Esophagus squamous epithelium (tissue), 5 donors: ENCODE data around the gene MAGIX. TPM values are rescaled to one million over a fixed set of nuclear protein-coding genes. Genes with fewer than 3 reads are reported as not detected.

ENCODE experiments used
- DNase-seq: peaks from one replicate; lab custom pipeline; 2025; lab: John Stamatoyannopoulos, UW
- H3K27ac ChIP-seq, 4 donors: fragments of 200-600 bp; sonication (generic); one replicate each; pipeline ENCODE4 v1.5.1; 2016 to 2019; ENCODE audit warnings: mild to moderate bottlenecking in 1 of 4
- H3K27me3 ChIP-seq, 4 donors: fragments of 200-600 bp; sonication (generic); 1 replicate in 3 of 4; 2 replicates in 1 of 4; pipeline versions ENCODE4 v1.5.1 to v1.6.0; 2017 to 2021; ENCODE audit warnings: antibody characterized with exemption in 1 of 4
- H3K36me3 ChIP-seq, 3 donors: fragments of 200-600 bp; sonication (generic); one replicate each; pipeline ENCODE4 v1.5.1; 2016 to 2019
- H3K4me1 ChIP-seq, 3 donors: fragments of 200-600 bp; sonication (generic); one replicate each; pipeline ENCODE4 v1.5.1; 2017 to 2019
- H3K4me3 ChIP-seq, 4 donors: fragments of 200-600 bp; sonication (generic); 1 replicate in 3 of 4; 2 replicates in 1 of 4; pipeline ENCODE4 v1.5.1; 2016 to 2019; ENCODE audit warnings: mild to moderate bottlenecking in 2 of 4, moderate library complexity in 1 of 4
- H3K9me3 ChIP-seq, 3 donors: fragments of 200-600 bp; sonication (generic); one replicate each; pipeline ENCODE4 v1.5.1; 2016 to 2019
- CTCF ChIP-seq, 6 experiments: fragments of 450-650 bp in 4 of 6; fragments of 200-600 bp in 2 of 6; sonication (generic) in 2 of 6; IDR thresholded peaks; one replicate each; pipeline ENCODE4 v1.5.1; 2016 to 2019; ENCODE audit warnings: antibody characterized with exemption in 6 of 6, mild to moderate bottlenecking in 4 of 6, moderate library complexity in 4 of 6
- POLR2A ChIP-seq, 4 donors: fragments of 450-650 bp; IDR thresholded peaks; one replicate each; pipeline ENCODE4 v1.6.1; 2017; ENCODE audit warnings: antibody characterized with exemption in 4 of 4, mild to moderate bottlenecking in 4 of 4, moderate library complexity in 3 of 4
- WGBS, 2 donors: methylation state at CpG; one replicate each; pipeline ENCODE4 v1.1.5; 2018; 5-methylcytosine and 5-hydroxymethylcytosine counted together
- intact Hi-C: fragments of 100-400 bp; cut with DNase I; formaldehyde crosslinking; loops from one replicate; pipeline ENCODE4 v1.15.0; 2022
- total RNA-seq, 4 donors: library from RNA; depleted of rRNA; stranded (reverse); fragments of >200 nt; gene quantifications; one replicate each; pipeline ENCODE4 v1.1.0, GENCODE V29; 2016
- donor health status: DM: yes; HTN: yes; CAD: no.

MAGIX gene
- total RNA-seq, 4 donors from 2014 or later, result 5.1 to 15.0 (median 8.5) TPM

- Histone ChIP-seq H3K4me3 (no peak overlapping the region), H3K27me3 (no peaks in the 10 kb centered on the region), H3K27ac (no peak overlapping the region), H3K9me3 (no peaks in the 10 kb centered on the region), H3K36me3 (no peaks in the 10 kb centered on the region), H3K4me1 (peaks cover 0 to 14% (median 0%) of the 10 kb centered on the region in 3 donors)
- intact Hi-C loops, result no loop called here
- TF ChIP-seq CTCF (IDR thresholded peaks at IDR 0.05), result no peak
- TF ChIP-seq POLR2A (IDR thresholded peaks at IDR 0.05), result no peak
- WGBS, 2 donors, result 63% methylated on average over 1 of the region's 1 CpG; no CpG with 5 or more reads in 1 of the 2 donors
- no peak for DNase-seq
These were observed 9.1 kb upstream of the MAGIX start for GRCh38 chrX:49153467-49153866.

GRCh38 chrX:49155243-49155899 is 7.2 kb upstream of the MAGIX start:
- H3K4me3 ChIP-seq, result peak overlapping the region; percentile 33 to 74 (median 52)
- no peak for DNase-seq

GRCh38 chrX:49155900-49156837 is 6.4 kb upstream of the MAGIX start:
- H3K27ac ChIP-seq, result peak overlapping the region; percentile 91 to 99 (median 96)
- TF ChIP-seq POLR2A (IDR thresholded peaks at IDR 0.05), result peak in 2 of 4 donors; percentile 21 to 55
- TF ChIP-seq CTCF (IDR thresholded peaks at IDR 0.05), result peak; percentile 71 to 94 (median 88)
- WGBS, 2 donors, result 28% methylated on average over 14 of the region's 65 CpGs; no CpG with 5 or more reads in 1 of the 2 donors
- peaks cover 0 to 14% (median 0%) of the 10 kb centered on the region in 3 donors for H3K4me1 ChIP-seq
- no peaks in the 10 kb centered on the region for H3K36me3 ChIP-seq
- H3K27me3 ChIP-seq, result no peaks in the 10 kb centered on the region
- peak; percentile 49 for DNase-seq
- H3K9me3 ChIP-seq, result no peaks in the 10 kb centered on the region
- H3K4me3 ChIP-seq, result peak overlapping the region; percentile 33 to 74 (median 52)
- intact Hi-C loops, result no loop called here

More at GRCh38 chrX:49155243-49155899, 7.2 kb upstream of the MAGIX start:
- no peaks in the 10 kb centered on the region for H3K36me3 ChIP-seq
- TF ChIP-seq CTCF (IDR thresholded peaks at IDR 0.05) (no peak), POLR2A (IDR thresholded peaks at IDR 0.05) (no peak)
- intact Hi-C loops, result no loop called here
- peak overlapping the region; percentile 91 to 99 (median 96) for H3K27ac ChIP-seq
- H3K4me1 ChIP-seq, result peaks cover 0 to 14% (median 0%) of the 10 kb centered on the region in 3 donors
- H3K27me3 ChIP-seq, result no peaks in the 10 kb centered on the region
- 7 to 48% methylated on average over 4 to 18 of the region's 18 CpGs for WGBS, 2 donors
- no peaks in the 10 kb centered on the region for H3K9me3 ChIP-seq

GRCh38 chrX:49157194-49157593 is 5.4 kb upstream of the MAGIX start:
- Histone ChIP-seq H3K27ac (no peak overlapping the region), H3K4me3 (no peak overlapping the region), H3K36me3 (no peaks in the 10 kb centered on the region), H3K4me1 (peaks cover 0 to 14% (median 0%) of the 10 kb centered on the region in 3 donors), H3K27me3 (no peaks in the 10 kb centered on the region), H3K9me3 (no peaks in the 10 kb centered on the region)
- TF ChIP-seq CTCF (IDR thresholded peaks at IDR 0.05) (no peak), POLR2A (IDR thresholded peaks at IDR 0.05) (no peak)
- intact Hi-C loops, result no loop called here
- WGBS, 2 donors, result 88% methylated on average over 9 of the region's 25 CpGs; no CpG with 5 or more reads in 1 of the 2 donors
- no peak for DNase-seq
